ENCODE measurements around the gene CREB5.

Gene CREB5

GRCh38 chr7:28435732-28436378, 23.5 kb downstream of the CREB5 start:
- TF ChIP-seq CTCF (conservative IDR thresholded peaks at IDR 0.05), result no peak
- H3K27ac ChIP-seq, result no peak overlapping the region

GRCh38 chr7:28440055-28440601, 27.8 kb downstream of the CREB5 start:
- no peak for TF ChIP-seq CTCF (conservative IDR thresholded peaks at IDR 0.05)
- H3K27ac ChIP-seq, result no peak overlapping the region

GRCh38 chr7:28442540-28443420, 30.5 kb downstream of the CREB5 start:
- H3K27ac ChIP-seq, result no peak overlapping the region
- TF ChIP-seq CTCF (conservative IDR thresholded peaks at IDR 0.05), result no peak

- TF ChIP-seq CTCF (conservative IDR thresholded peaks at IDR 0.05), result no peak
- no peak overlapping the region for H3K27ac ChIP-seq
Measured at GRCh38 chr7:28446131-28446530, 33.8 kb downstream of the CREB5 start.

- H3K27ac ChIP-seq, result no peak overlapping the region
- TF ChIP-seq CTCF (conservative IDR thresholded peaks at IDR 0.05), result no peak
Measured at GRCh38 chr7:28447071-28447470, 34.8 kb downstream of the CREB5 start.

- H3K27ac ChIP-seq, result no peak overlapping the region
- TF ChIP-seq CTCF (conservative IDR thresholded peaks at IDR 0.05), result no peak
Measured at GRCh38 chr7:28448708-28449107, 36.4 kb downstream of the CREB5 start.

GRCh38 chr7:28452681-28453080, 40.4 kb downstream of the CREB5 start:
- no peak overlapping the region for H3K27ac ChIP-seq
- TF ChIP-seq CTCF (conservative IDR thresholded peaks at IDR 0.05), result no peak

All from VCaP (cell line).